Activated T-helper 1 cell treated with anti-CD3 and anti-CD28 coated beads, Interleukin-12 subunit alpha, Interleukin-12 subunit beta, Interleukin-2, Interleukin-4 antibody, amounts not matched to agents 30 ng/mL and 10 ng/mL and 1 ng/mL, durations not matched to agents 14 hours and 24 hours and 36 hours (primary cell): ENCODE data around the gene DCDC2C. TPM values are rescaled to one million over a fixed set of nuclear protein-coding genes. Genes with fewer than 3 reads are reported as not detected.

Experiments
- DNase-seq: peaks from one replicate; pipeline ENCODE4 v3.0.0; 2021; ENCODE audit warnings: low spot score
- H3K27ac Mint-ChIP-seq: one replicate; pipeline ENCODE4 v1.8.0; 2021; ENCODE audit warnings: mild to moderate bottlenecking, mixed read lengths
- H3K27me3 Mint-ChIP-seq: one replicate; pipeline ENCODE4 v1.8.0; 2022; ENCODE audit warnings: mild to moderate bottlenecking, moderate library complexity, mixed read lengths; ENCODE audit not compliant: insufficient read depth
- H3K36me3 Mint-ChIP-seq: one replicate; pipeline ENCODE4 v1.8.0; 2021; ENCODE audit warnings: low read depth, mixed read lengths
- H3K4me1 Mint-ChIP-seq: one replicate; pipeline ENCODE4 v1.8.0; 2021; ENCODE audit warnings: low read depth, mixed read lengths
- H3K4me3 Mint-ChIP-seq: one replicate; pipeline ENCODE4 v1.8.0; 2021; ENCODE audit warnings: mild to moderate bottlenecking, moderate library complexity, mixed read lengths
- H3K9me3 Mint-ChIP-seq: one replicate; pipeline ENCODE4 v1.8.0; 2021; ENCODE audit warnings: mixed read lengths
- intact Hi-C: fragments of 100-400 bp; cut with micrococcal nuclease; formaldehyde crosslinking; loops from one replicate; pipeline ENCODE4 v1.15.1; 2024
- total RNA-seq: library from RNA; stranded (reverse); gene quantifications from 2 replicates; pipeline ENCODE4 v1.2.3, GENCODE V29; 2022

The DCDC2C gene
- total RNA-seq, 1 donor from 2014 or later, result not detected

DNA sequence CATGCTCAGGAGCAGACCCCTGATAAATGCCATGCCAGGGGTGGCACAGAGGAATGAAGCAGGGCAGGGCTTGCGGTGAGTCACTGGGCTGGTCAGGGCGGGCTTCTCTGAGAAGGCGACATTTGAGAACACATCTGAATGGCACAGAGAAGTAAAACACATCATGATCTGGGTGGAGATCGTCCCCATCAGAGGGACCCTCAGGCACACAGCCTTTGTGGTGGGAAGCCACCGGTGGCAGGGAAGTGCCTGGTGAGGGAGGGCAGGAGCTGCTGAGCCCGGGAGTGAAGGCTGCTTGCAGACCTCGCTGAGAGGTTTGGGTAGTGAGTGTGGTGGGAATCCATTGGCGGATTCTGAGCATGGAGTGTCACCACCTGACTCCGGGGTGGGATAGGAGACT is 44.5 kb downstream of the DCDC2C start:
- no peak overlapping the region for H3K4me3 Mint-ChIP-seq
- H3K4me1 Mint-ChIP-seq, result no peaks in the 10 kb centered on the region
- H3K36me3 Mint-ChIP-seq, result no peaks in the 10 kb centered on the region
- no peak for DNase-seq
- H3K27ac Mint-ChIP-seq, result no peak overlapping the region
- no peaks in the 10 kb centered on the region for H3K9me3 Mint-ChIP-seq
- intact Hi-C loops, result no loop called here
- no peaks in the 10 kb centered on the region for H3K27me3 Mint-ChIP-seq

DNA sequence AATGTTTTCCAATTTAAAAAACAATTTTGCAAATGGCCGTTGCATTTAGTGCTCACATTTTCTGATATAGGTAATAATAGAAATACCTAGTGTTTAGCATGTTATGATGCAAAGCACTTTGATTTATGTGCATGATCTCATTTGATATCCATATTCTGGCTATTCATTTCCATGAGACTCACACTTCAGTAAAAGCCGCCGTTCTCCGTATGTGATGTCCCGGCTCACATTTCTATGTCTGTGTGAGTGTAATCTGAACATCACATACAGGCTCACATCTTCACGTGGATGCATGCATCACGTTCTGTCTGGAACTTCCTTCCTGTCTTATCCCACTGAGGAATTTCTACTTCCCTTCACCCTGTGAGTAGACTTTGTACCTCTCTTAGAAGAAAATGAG is 45.8 kb downstream of the DCDC2C start:
- no peak overlapping the region for H3K4me3 Mint-ChIP-seq
- H3K27ac Mint-ChIP-seq, result no peak overlapping the region
- no peaks in the 10 kb centered on the region for H3K36me3 Mint-ChIP-seq
- H3K9me3 Mint-ChIP-seq, result no peaks in the 10 kb centered on the region
- no peak for DNase-seq
- intact Hi-C loops, result no loop called here
- no peaks in the 10 kb centered on the region for H3K27me3 Mint-ChIP-seq
- no peaks in the 10 kb centered on the region for H3K4me1 Mint-ChIP-seq

DNA sequence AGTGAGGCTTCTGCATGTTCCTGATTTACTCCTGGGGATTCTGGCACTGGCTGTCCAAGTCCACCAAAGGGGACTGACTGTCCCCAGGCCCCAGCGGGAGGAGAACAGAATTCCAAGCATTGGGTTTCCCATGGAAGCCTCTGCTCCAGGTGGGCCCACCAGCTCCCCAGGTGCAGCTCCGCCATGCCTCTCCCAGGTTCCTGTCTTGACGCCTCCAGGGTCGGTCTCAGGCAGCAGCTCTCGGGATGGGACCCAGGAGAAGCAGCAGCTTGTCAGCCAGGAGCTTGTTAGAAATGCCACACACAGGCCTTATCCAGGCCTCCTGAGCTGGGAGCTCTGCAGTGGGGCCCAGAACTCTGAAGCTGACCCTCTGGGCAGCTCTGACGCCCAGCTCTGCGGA is 47.9 kb downstream of the DCDC2C start:
- Mint-ChIP-seq H3K4me1 (no peaks in the 10 kb centered on the region), H3K27ac (no peak overlapping the region), H3K36me3 (no peaks in the 10 kb centered on the region), H3K4me3 (no peak overlapping the region), H3K9me3 (peaks cover 7% of the 10 kb centered on the region), H3K27me3 (no peaks in the 10 kb centered on the region)
- intact Hi-C loops, result no loop called here
- no peak for DNase-seq

DNA sequence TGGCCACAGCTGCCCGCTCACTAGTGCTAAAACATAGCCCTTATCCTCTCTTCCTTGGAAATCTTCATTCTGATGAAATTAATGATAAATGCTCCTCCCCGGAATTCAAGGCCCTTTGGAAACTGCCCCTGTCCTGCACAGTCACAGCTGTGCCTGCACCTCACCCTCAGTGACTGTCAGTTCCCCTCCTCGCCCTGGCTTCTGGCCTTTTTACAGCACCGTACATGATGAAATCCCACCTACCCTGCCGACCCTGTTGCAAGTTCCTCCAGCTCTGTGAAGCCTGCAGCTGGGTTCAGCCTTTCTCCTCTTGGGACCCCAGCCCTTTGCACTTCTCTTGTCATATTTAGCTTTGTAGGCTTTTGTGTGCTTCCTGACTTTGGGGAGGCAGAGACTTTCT is 48.4 kb downstream of the DCDC2C start:
- Mint-ChIP-seq H3K4me3 (no peak overlapping the region), H3K4me1 (no peaks in the 10 kb centered on the region), H3K27ac (no peak overlapping the region), H3K36me3 (no peaks in the 10 kb centered on the region), H3K9me3 (peaks cover 7% of the 10 kb centered on the region), H3K27me3 (no peaks in the 10 kb centered on the region)
- intact Hi-C loops, result no loop called here
- DNase-seq, result no peak

DNA sequence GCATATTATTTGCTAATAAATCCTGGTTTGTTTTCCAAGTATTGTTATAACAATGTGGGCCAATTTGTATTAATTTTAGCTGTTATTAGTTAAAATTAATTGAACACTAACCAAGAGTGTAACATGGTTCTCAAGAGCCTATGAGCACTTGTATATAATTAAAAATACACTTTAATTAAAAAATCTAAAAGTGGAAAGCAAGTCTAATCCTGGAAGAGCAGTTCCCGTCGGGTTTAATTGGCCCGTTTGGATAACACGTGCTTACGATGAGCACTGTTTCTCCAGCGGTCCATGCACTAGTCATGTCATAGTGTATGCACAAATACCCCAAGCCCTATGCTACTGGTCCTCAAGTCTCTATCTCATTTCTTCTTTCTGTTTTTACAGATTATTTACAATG is 49.0 kb downstream of the DCDC2C start:
- no peaks in the 10 kb centered on the region for H3K4me1 Mint-ChIP-seq
- intact Hi-C loops, result no loop called here
- H3K36me3 Mint-ChIP-seq, result no peaks in the 10 kb centered on the region
- no peaks in the 10 kb centered on the region for H3K27me3 Mint-ChIP-seq
- no peak overlapping the region for H3K27ac Mint-ChIP-seq
- H3K4me3 Mint-ChIP-seq, result no peak overlapping the region
- no peak for DNase-seq
- H3K9me3 Mint-ChIP-seq, result peaks cover 7% of the 10 kb centered on the region

DNA sequence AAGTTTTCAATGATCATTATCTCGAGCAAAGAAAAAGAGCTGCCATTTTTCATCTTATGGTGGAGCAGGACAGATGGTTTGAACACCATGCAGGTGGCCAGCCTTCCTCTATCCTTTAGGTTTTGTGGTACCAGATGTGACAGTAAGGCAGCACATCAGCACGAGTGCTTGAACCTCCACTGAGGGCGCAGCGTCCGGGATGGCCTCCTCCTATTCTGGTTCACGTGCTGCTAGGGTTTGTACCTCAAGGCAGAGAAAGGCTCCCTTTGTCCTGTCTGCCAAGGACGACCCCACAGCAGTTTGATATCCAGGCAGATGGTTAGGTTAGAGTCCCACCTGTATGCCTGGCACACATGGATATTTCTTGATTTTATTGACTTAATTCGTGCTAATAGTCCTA is 50.2 kb downstream of the DCDC2C start:
- intact Hi-C loops, result no loop called here

DNA sequence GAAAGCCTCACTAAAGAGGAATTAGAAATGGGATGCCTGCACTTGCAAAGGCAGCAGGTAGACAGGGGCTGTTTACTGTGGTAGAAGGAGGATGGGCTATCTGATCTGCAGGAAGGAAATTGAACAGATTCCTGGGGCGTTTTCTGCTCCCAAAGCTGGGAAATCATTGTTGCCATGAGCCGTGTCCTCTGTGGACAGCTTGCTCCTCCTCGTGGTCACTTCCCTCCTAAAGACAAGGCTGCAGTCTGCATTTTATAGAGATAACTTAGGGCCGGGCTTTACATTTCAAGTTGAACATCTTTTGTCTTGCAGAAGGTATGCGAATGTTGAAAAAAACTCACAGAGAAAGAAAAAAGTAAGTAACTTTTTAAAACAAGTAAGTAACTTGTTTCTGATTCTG is 50.9 kb downstream of the DCDC2C start:
- intact Hi-C loops, result no loop called here
- Mint-ChIP-seq H3K27me3 (no peaks in the 10 kb centered on the region), H3K4me1 (no peaks in the 10 kb centered on the region), H3K27ac (no peak overlapping the region), H3K9me3 (peaks cover 7% of the 10 kb centered on the region), H3K4me3 (no peak overlapping the region), H3K36me3 (no peaks in the 10 kb centered on the region)
- DNase-seq, result no peak

More for the DNA sequence above, 50.2 kb downstream of the DCDC2C start:
- Mint-ChIP-seq H3K4me3 (no peak overlapping the region), H3K27ac (no peak overlapping the region), H3K9me3 (peaks cover 7% of the 10 kb centered on the region), H3K36me3 (no peaks in the 10 kb centered on the region), H3K27me3 (no peaks in the 10 kb centered on the region), H3K4me1 (no peaks in the 10 kb centered on the region)
- DNase-seq, result no peak

DNA sequence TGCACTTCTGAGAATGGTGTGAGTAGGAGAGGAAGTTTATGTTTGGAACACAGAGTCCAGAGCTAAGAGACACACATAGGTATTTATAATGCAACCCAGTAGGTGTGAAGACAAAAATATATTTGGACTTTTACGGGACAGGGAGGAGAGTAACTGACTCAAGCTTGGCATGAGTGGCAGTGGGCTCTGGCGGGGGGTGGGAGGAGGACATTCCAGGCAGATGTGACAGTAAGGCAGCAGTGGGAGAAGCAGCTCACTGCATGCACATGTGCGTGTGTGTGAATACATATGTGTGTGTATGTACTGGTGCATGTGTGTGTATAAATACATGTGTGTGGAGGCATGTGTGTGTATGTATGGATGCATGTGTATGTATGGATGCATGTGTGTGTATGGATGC is 51.4 kb downstream of the DCDC2C start:
- H3K4me1 Mint-ChIP-seq, result no peaks in the 10 kb centered on the region
- peaks cover 2% of the 10 kb centered on the region for H3K27me3 Mint-ChIP-seq
- no peak overlapping the region for H3K27ac Mint-ChIP-seq
- DNase-seq, result no peak
- intact Hi-C loops, result no loop called here
- peaks cover 7% of the 10 kb centered on the region for H3K9me3 Mint-ChIP-seq
- no peak overlapping the region for H3K4me3 Mint-ChIP-seq
- no peaks in the 10 kb centered on the region for H3K36me3 Mint-ChIP-seq

DNA sequence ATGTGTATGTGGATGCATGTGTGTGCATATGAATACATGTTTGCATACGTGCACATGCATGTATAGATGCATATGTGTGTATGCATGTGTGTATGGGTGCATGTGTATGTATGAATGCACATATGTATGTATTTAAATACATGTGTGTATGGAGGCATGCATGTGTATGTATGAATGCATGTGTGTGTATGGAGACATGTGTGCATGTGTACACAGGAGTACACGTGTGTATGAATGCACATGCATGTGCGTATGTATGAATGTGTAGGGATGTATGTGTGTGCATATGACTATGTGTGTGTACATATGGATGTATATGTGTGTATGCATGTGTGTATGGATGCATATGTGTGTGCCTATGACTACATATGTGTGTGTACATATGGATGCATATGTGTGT is 51.9 kb downstream of the DCDC2C start:
- no peaks in the 10 kb centered on the region for H3K36me3 Mint-ChIP-seq

DNA sequence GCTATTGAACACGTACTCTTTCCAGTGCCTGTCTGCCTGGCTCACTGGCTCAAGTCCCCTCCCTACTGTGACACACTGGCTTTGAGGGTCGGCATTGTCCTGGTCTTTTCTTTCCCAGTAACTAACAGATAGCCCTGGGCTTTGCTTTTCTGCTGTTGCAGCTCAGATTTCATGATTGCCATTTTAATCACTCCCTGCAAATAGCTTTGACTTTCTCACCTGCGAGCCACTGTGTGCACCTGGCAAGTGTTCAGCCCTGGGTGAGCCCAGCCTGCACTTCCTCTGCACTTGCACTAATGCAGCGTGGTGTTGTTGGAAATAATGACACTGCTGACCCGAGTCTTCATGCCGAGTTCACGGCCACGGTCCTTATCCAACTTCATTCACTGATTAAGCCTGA is 52.9 kb downstream of the DCDC2C start:
- no peak overlapping the region for H3K27ac Mint-ChIP-seq
- no peaks in the 10 kb centered on the region for H3K4me1 Mint-ChIP-seq
- no peak overlapping the region for H3K4me3 Mint-ChIP-seq
- peaks cover 4% of the 10 kb centered on the region for H3K27me3 Mint-ChIP-seq
- intact Hi-C loops, result no loop called here
- DNase-seq, result no peak
- H3K36me3 Mint-ChIP-seq, result no peaks in the 10 kb centered on the region
- peaks cover 7% of the 10 kb centered on the region for H3K9me3 Mint-ChIP-seq

More for the DNA sequence above, 51.9 kb downstream of the DCDC2C start:
- peaks cover 7% of the 10 kb centered on the region for H3K9me3 Mint-ChIP-seq
- H3K27me3 Mint-ChIP-seq, result peaks cover 4% of the 10 kb centered on the region
- H3K4me1 Mint-ChIP-seq, result no peaks in the 10 kb centered on the region
- DNase-seq, result no peak
- H3K27ac Mint-ChIP-seq, result no peak overlapping the region
- intact Hi-C loops, result no loop called here
- no peak overlapping the region for H3K4me3 Mint-ChIP-seq

DNA sequence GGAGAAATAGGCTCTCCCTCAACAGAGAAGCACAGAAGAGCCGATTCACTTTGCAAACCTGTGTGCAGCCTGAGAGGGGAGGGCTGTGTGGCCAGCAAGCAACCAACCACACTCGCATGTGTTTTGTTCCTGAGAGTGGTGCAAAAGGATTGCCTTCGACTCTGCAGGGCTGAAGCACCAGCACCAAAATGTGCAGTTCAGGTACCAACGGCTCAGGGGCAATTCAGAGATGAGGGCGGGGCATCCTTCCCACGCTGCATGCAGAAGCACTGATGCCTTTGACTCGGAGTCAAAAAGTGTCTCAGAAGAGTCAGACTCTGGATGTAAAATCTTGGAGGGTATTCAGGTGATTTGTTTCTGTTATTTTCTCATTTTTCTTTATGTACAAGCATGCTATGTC is 55.5 kb downstream of the DCDC2C start:
- Mint-ChIP-seq H3K4me1 (no peaks in the 10 kb centered on the region), H3K27ac (no peak overlapping the region)
- intact Hi-C loops, result no loop called here

DNA sequence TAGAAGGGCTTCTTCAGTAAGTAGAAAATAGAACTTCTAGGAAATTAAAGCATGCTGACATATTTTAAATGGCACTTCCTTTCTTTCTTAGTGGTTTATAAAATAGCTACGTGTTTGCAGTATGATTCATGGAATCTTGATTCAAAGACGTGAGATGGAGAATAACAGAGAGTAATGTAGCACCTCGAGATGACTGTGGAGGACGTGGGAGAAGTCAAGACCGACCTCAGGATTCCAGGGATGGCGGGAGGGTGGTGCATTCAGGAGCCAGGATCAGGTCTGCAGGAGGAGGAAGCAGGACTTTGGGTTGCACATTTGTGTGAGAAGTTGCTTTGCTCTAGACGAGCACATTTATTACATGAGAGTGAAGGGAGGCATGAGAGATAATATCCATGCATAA is 56.0 kb downstream of the DCDC2C start:
- Mint-ChIP-seq H3K4me1 (no peaks in the 10 kb centered on the region), H3K9me3 (peaks cover 7% of the 10 kb centered on the region), H3K27me3 (peaks cover 4% of the 10 kb centered on the region), H3K27ac (no peak overlapping the region), H3K4me3 (no peak overlapping the region), H3K36me3 (no peaks in the 10 kb centered on the region)
- intact Hi-C loops, result no loop called here
- no peak for DNase-seq

More for the DNA sequence above, 55.5 kb downstream of the DCDC2C start:
- H3K4me3 Mint-ChIP-seq, result no peak overlapping the region
- peaks cover 4% of the 10 kb centered on the region for H3K27me3 Mint-ChIP-seq
- DNase-seq, result no peak
- H3K36me3 Mint-ChIP-seq, result no peaks in the 10 kb centered on the region
- peaks cover 7% of the 10 kb centered on the region for H3K9me3 Mint-ChIP-seq

DNA sequence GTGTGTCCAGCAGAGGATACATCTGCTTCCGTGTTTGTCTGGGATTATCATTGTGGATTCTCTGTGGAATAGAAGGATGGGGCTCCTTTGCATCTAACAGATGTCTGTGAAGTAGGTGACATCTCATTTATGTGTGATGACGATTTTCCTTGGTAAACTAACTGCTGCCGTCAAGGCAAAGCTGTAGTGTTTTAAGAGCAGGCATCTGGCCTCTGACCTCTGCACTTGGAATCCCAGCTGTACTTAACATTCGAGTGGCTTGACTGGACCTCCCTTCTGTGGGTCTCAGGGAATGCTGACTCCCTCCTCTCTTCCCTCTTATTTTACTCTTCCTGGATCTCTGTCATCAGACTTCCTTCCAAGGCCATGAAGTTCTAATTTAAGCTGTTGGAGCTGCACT is 56.4 kb downstream of the DCDC2C start:
- intact Hi-C loops, result no loop called here
- Mint-ChIP-seq H3K27me3 (peaks cover 4% of the 10 kb centered on the region), H3K36me3 (no peaks in the 10 kb centered on the region), H3K4me3 (no peak overlapping the region), H3K27ac (no peak overlapping the region), H3K4me1 (no peaks in the 10 kb centered on the region), H3K9me3 (peaks cover 7% of the 10 kb centered on the region)
- no peak for DNase-seq

DNA sequence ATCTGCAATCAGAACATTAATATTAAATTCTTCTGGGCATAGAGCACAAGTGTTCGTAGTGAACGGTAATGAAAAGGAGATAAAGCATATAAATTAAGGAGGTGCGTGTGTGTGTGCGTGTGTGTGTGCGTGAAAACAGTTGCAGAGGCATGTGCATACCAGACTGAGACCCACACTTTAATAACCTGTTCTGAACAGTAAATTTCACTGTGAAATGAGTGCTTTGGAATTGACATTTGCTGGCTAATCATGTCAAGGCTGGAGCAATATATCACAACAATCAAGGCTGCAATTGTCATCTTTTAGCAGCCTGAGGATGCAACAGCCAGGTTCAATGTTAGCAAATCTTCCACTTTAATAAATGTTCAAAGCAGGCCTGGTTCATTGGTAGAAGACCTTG is 57.9 kb downstream of the DCDC2C start:
- Mint-ChIP-seq H3K4me3 (no peak overlapping the region), H3K36me3 (no peaks in the 10 kb centered on the region), H3K9me3 (no peaks in the 10 kb centered on the region), H3K27ac (no peak overlapping the region), H3K27me3 (peaks cover 4% of the 10 kb centered on the region), H3K4me1 (no peaks in the 10 kb centered on the region)
- intact Hi-C loops, result no loop called here
- DNase-seq, result no peak
